GM12878 (cell line): ENCODE results near the gene AKR1B1. TPM values are rescaled to one million over a fixed set of nuclear protein-coding genes. Genes with fewer than 3 reads are reported as not detected.

Experiments used
- ATAC-seq: fragments of 200-7000 bp; cut with Tn5 transposase; 3 replicates; pipeline ENCODE4 v1.9.1; 2020; ENCODE audit warnings: mild to moderate bottlenecking, moderate library complexity
- BruUV-seq: library from RNA; stranded (reverse); fragments of 400-500 nt; replicated peaks from 2 replicates; lab custom pipeline; 2021; lab: Mats Ljungman, UMichigan
- CTCF ChIA-PET: fragments of 300-600 bp; sonication (Branson Sonifier 250); formaldehyde crosslinking; extraction: SDS; loops from one replicate; lab custom pipeline; 2021; ENCODE audit warnings: inconsistent platforms; lab: Yijun Ruan, JAX
- POLR2A ChIA-PET: fragments of 350-600 bp; formaldehyde crosslinking; extraction: SDS; loops from one replicate; lab custom pipeline; 2021; ENCODE audit warnings: inconsistent platforms; lab: Charles Lee
- RAD21 ChIA-PET: fragments of 300-600 bp; sonication (Branson Sonifier 250); formaldehyde crosslinking; loops from one replicate; lab custom pipeline; 2023; ENCODE audit warnings: antibody characterized with exemption; ENCODE audit not compliant: unreplicated experiment; lab: Charles Lee
- SMC1A ChIA-PET: fragments of 300-600 bp; sonication (Branson Sonifier 250); formaldehyde crosslinking; loops from one replicate; lab custom pipeline; 2023; ENCODE audit not compliant: unreplicated experiment, uncharacterized antibody; lab: Charles Lee
- DNase-seq: peaks from one replicate; pipeline ENCODE4 v3.0.0-alpha.2; 2011; ENCODE audit warnings: low read depth, low spot score
- FAIRE-seq: peaks from 3 replicates; lab custom pipeline; 2011; peaks lifted over from hg19 to GRCh38; lab: Jason Lieb, UNC
- H2AFZ ChIP-seq: 2 replicates; pipeline ENCODE4 v1.6.0; 2011; ENCODE audit warnings: low read depth, low read length, control low read depth; ENCODE audit not compliant: control insufficient read depth
- H3K27ac ChIP-seq: 2 replicates; pipeline ENCODE4 v1.5.1; 2011; ENCODE audit warnings: control low read depth; ENCODE audit not compliant: control insufficient read depth, insufficient read depth
- H3K27me3 ChIP-seq, 2 experiments: replicated peaks in 1 of 2; 2 replicates each; pipeline versions ENCODE4 v1.6.0 to v1.6.1; 2011; ENCODE audit warnings: low read length in 1 of 2; ENCODE audit not compliant: control insufficient read depth in 2 of 2, insufficient read depth in 2 of 2
- H3K36me3 ChIP-seq, 2 experiments: 2 replicates each; pipeline ENCODE4 v1.5.1; 2011; ENCODE audit warnings: low read length in 1 of 2; ENCODE audit not compliant: control insufficient read depth in 2 of 2, insufficient read depth in 2 of 2
- H3K4me1 ChIP-seq: 2 replicates; pipeline ENCODE4 v1.6.1; 2011; ENCODE audit warnings: mild to moderate bottlenecking, low read length, moderate library complexity, mixed read lengths; ENCODE audit not compliant: control insufficient read depth, insufficient read depth
- H3K4me2 ChIP-seq: 2 replicates; pipeline ENCODE4 v1.6.0; 2011; ENCODE audit warnings: control low read depth; ENCODE audit not compliant: control insufficient read depth, insufficient read depth
- H3K4me3 ChIP-seq: fragments of 200-600 bp; sonication (generic); 2 replicates; pipeline ENCODE4 v1.5.1; 2016
- H3K79me2 ChIP-seq: 2 replicates; pipeline ENCODE4 v1.6.0; 2011; ENCODE audit warnings: low read length; ENCODE audit not compliant: control insufficient read depth, insufficient read depth
- H3K9ac ChIP-seq: 2 replicates; pipeline ENCODE4 v1.8.0; 2011; ENCODE audit warnings: low read length, control low read depth, mixed read lengths; ENCODE audit not compliant: control insufficient read depth, insufficient read depth
- H3K9me3 ChIP-seq: replicated peaks from 3 replicates; pipeline ENCODE4 v1.5.1; 2011; ENCODE audit warnings: mild to moderate bottlenecking, low read length; ENCODE audit not compliant: control insufficient read depth, insufficient read depth
- H4K20me1 ChIP-seq: 2 replicates; pipeline ENCODE4 v1.6.0; 2011; ENCODE audit not compliant: control insufficient read depth, insufficient read depth
- CBFB ChIP-seq: IDR thresholded peaks from 2 replicates; pipeline ENCODE4 v1.6.1; 2016; ENCODE audit warnings: antibody characterized with exemption, low read depth
- HDGF ChIP-seq: fragments of 450-650 bp; IDR thresholded peaks from 2 replicates; pipeline ENCODE4 v1.6.1; 2016; ENCODE audit warnings: antibody characterized with exemption
- in situ Hi-C: fragments of 300-500 bp; cut with MboI; formaldehyde crosslinking; loops from 9 replicates; pipeline ENCODE4 v1.14.3; 2018; ENCODE audit warnings: mixed read lengths
- intact Hi-C: fragments of 100-400 bp; cut with micrococcal nuclease; formaldehyde crosslinking; loops from one replicate; pipeline ENCODE4 v1.14.2; 2022; ENCODE audit not compliant: unreplicated experiment
- polyA plus RNA-seq, 11 experiments: library from polyadenylated mRNA; depleted of rRNA in 4 of 11; unstranded in 6 of 11; stranded (reverse) in 5 of 11; fragments of >200 nt; fragmentation: Nextera tagmentation in 4 of 11; fragmentation: Illumina TruSeq in 1 of 11; extraction: Ambion mirVana in 4 of 11; extraction: Trizol in 1 of 11; gene quantifications; 1 replicate in 1 of 11; 2 replicates in 10 of 11; pipeline versions ENCODE4 v1.2.1 to v1.2.3, GENCODE V29; 2011 to 2016; ENCODE audit warnings: inconsistent platforms in 2 of 11, missing spikeins in 2 of 11, low read depth in 1 of 11
- total RNA-seq, 4 experiments: library from RNA; depleted of rRNA in 3 of 4; stranded (reverse); fragments of >200 nt in 3 of 4; fragmentation: Illumina TruSeq in 1 of 4; extraction: Trizol in 1 of 4; gene quantifications; 2 replicates each; pipeline versions ENCODE4 v1.2.1 to v1.2.3, GENCODE V29; 2013 to 2021
- TF ChIP-seq, protein P1 (sequence below): fragments of 150-350 bp; IDR thresholded peaks from 2 replicates; pipeline ENCODE4 v1.6.1; 2016; ENCODE audit warnings: low read depth, low read length
- TF ChIP-seq, protein P2 (sequence below): IDR thresholded peaks from 2 replicates; pipeline ENCODE4 v1.6.1; 2012; ENCODE audit warnings: low read depth, low read length, improper control_type of control experiment
- TF ChIP-seq, protein P3 (sequence below): fragments of 450-650 bp; IDR thresholded peaks from 2 replicates; pipeline ENCODE4 v1.6.1; 2017; ENCODE audit warnings: low read depth, mild to moderate bottlenecking, moderate library complexity
- TF ChIP-seq, protein P4 (sequence below): fragments of 450-650 bp; formaldehyde crosslinking; IDR thresholded peaks from 2 replicates; pipeline ENCODE4 v1.4.0; 2022; ENCODE audit warnings: mild to moderate bottlenecking, moderate library complexity
- TF ChIP-seq, protein P5 (sequence below): fragments of 450-650 bp; IDR thresholded peaks from 2 replicates; pipeline ENCODE4 v1.6.1; 2017; ENCODE audit warnings: mild to moderate bottlenecking, low read depth, inconsistent platforms; ENCODE audit not compliant: poor library complexity, severe bottlenecking
- TF ChIP-seq, protein P6 (sequence below): fragments of 450-650 bp; IDR thresholded peaks from 2 replicates; pipeline ENCODE4 v1.6.1; 2016; ENCODE audit warnings: mild to moderate bottlenecking

The AKR1B1 gene
- total and polyA plus RNA-seq, 10 of the 15 experiments (the other 5 are each of a cell fraction or from before 2014, with no cell fraction given), result 40.4 to 252 (median 156) TPM

DNA sequence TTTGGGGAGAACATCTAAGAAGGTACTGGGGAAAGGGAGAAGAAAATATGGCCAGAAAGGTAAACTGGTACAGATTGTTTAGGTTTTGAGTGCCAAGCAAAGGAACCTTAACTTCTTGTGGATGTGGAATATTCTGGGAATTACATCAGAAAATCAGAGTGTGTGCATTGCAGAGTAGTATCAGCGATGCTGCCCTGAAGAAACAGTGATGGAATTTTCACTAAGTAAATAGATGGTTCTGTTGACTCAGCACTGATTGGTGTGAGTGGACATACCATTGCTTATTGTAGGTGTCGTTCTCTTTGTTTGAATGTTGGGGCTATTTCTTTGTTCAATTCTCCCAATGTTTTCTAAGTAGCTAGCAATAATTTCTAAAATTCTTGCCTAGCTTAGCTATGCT lies 24.4 kb upstream of the AKR1B1 start (continued):
- TF ChIP-seq, protein P1, sequence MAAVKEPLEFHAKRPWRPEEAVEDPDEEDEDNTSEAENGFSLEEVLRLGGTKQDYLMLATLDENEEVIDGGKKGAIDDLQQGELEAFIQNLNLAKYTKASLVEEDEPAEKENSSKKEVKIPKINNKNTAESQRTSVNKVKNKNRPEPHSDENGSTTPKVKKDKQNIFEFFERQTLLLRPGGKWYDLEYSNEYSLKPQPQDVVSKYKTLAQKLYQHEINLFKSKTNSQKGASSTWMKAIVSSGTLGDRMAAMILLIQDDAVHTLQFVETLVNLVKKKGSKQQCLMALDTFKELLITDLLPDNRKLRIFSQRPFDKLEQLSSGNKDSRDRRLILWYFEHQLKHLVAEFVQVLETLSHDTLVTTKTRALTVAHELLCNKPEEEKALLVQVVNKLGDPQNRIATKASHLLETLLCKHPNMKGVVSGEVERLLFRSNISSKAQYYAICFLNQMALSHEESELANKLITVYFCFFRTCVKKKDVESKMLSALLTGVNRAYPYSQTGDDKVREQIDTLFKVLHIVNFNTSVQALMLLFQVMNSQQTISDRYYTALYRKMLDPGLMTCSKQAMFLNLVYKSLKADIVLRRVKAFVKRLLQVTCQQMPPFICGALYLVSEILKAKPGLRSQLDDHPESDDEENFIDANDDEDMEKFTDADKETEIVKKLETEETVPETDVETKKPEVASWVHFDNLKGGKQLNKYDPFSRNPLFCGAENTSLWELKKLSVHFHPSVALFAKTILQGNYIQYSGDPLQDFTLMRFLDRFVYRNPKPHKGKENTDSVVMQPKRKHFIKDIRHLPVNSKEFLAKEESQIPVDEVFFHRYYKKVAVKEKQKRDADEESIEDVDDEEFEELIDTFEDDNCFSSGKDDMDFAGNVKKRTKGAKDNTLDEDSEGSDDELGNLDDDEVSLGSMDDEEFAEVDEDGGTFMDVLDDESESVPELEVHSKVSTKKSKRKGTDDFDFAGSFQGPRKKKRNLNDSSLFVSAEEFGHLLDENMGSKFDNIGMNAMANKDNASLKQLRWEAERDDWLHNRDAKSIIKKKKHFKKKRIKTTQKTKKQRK, result no peak
- TF ChIP-seq, all 136 proteins: peak for 0

DNA sequence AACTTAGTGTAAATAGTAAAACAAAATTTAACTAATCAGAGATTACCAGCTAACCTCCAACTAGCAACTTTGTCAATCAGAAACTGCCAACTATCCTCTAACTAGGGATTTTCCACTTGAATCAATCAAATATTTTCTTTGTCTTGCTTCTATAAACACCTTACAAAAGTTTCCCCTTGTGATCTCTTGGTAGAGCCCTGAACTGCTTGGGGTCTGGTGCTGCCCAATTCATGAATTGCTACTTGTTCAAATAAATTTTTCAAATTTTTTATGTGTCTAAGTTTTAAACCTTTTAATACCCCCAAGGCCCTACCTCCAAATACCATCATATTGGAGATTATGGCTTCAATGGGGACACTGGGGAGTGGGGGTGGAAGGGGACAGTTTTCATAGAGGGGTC lies 24.0 kb upstream of the AKR1B1 start:
- H3K27me3 ChIP-seq, result no peaks in the 10 kb centered on the region
- intact Hi-C loops, result no loop called here
- H3K4me2 ChIP-seq, result no peak overlapping the region
- H4K20me1 ChIP-seq, result no peaks in the 10 kb centered on the region
- no peaks in the 10 kb centered on the region for H3K79me2 ChIP-seq
- SMC1A ChIA-PET, result interaction anchor here (0.9 kb wide), 1 partner anchor 50 kb away, joined by 3 read pairs; no protein-coding TSS in a partner anchor
- no peak overlapping the region for H2AFZ ChIP-seq
- FAIRE-seq (no peak), ATAC-seq (no peak), DNase-seq (no peak)
- no peak overlapping the region for H3K27ac ChIP-seq
- H3K36me3 ChIP-seq, result no peaks in the 10 kb centered on the region
- H3K9ac ChIP-seq, result no peak overlapping the region
- BruUV-seq, result no TSS peak
- H3K9me3 ChIP-seq, result no peaks in the 10 kb centered on the region; the same call in 2 of the 3 replicates
- in situ Hi-C loops, result no loop called here
- POLR2A ChIA-PET, result no interaction called here
- CTCF ChIA-PET, result interaction anchor here (1.5 kb wide), 1 partner anchor 8 kb away, joined by 4 read pairs; no protein-coding TSS in a partner anchor
- H3K4me1 ChIP-seq, result no peaks in the 10 kb centered on the region
- RAD21 ChIA-PET, result interaction anchor here (0.8 kb wide), 1 partner anchor 53 kb away, joined by 3 read pairs; no protein-coding TSS in a partner anchor
- H3K4me3 ChIP-seq, result no peak overlapping the region
- TF ChIP-seq, protein P2, sequence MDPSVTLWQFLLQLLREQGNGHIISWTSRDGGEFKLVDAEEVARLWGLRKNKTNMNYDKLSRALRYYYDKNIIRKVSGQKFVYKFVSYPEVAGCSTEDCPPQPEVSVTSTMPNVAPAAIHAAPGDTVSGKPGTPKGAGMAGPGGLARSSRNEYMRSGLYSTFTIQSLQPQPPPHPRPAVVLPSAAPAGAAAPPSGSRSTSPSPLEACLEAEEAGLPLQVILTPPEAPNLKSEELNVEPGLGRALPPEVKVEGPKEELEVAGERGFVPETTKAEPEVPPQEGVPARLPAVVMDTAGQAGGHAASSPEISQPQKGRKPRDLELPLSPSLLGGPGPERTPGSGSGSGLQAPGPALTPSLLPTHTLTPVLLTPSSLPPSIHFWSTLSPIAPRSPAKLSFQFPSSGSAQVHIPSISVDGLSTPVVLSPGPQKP, result no peak
- TF ChIP-seq CBFB (no peak), HDGF (no peak)
- TF ChIP-seq, protein P3, sequence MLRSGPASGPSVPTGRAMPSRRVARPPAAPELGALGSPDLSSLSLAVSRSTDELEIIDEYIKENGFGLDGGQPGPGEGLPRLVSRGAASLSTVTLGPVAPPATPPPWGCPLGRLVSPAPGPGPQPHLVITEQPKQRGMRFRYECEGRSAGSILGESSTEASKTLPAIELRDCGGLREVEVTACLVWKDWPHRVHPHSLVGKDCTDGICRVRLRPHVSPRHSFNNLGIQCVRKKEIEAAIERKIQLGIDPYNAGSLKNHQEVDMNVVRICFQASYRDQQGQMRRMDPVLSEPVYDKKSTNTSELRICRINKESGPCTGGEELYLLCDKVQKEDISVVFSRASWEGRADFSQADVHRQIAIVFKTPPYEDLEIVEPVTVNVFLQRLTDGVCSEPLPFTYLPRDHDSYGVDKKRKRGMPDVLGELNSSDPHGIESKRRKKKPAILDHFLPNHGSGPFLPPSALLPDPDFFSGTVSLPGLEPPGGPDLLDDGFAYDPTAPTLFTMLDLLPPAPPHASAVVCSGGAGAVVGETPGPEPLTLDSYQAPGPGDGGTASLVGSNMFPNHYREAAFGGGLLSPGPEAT, result no peak
- TF ChIP-seq, protein P4, sequence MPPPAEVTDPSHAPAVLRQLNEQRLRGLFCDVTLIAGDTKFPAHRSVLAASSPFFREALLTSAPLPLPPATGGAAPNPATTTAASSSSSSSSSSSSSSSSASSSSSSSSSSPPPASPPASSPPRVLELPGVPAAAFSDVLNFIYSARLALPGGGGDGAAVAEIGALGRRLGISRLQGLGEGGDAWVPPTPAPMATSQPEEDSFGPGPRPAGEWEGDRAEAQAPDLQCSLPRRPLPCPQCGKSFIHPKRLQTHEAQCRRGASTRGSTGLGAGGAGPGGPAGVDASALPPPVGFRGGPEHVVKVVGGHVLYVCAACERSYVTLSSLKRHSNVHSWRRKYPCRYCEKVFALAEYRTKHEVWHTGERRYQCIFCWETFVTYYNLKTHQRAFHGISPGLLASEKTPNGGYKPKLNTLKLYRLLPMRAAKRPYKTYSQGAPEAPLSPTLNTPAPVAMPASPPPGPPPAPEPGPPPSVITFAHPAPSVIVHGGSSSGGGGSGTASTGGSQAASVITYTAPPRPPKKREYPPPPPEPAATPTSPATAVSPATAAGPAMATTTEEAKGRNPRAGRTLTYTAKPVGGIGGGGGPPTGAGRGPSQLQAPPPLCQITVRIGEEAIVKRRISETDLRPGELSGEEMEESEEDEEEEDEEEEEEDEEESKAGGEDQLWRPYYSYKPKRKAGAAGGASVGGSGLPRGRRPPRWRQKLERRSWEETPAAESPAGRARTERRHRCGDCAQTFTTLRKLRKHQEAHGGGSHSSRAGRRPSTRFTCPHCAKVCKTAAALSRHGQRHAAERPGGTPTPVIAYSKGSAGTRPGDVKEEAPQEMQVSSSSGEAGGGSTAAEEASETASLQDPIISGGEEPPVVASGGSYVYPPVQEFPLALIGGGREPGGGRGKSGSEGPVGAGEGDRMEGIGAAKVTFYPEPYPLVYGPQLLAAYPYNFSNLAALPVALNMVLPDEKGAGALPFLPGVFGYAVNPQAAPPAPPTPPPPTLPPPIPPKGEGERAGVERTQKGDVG (CRISPR knock-in tag), result no peak
- TF ChIP-seq, protein P5, sequence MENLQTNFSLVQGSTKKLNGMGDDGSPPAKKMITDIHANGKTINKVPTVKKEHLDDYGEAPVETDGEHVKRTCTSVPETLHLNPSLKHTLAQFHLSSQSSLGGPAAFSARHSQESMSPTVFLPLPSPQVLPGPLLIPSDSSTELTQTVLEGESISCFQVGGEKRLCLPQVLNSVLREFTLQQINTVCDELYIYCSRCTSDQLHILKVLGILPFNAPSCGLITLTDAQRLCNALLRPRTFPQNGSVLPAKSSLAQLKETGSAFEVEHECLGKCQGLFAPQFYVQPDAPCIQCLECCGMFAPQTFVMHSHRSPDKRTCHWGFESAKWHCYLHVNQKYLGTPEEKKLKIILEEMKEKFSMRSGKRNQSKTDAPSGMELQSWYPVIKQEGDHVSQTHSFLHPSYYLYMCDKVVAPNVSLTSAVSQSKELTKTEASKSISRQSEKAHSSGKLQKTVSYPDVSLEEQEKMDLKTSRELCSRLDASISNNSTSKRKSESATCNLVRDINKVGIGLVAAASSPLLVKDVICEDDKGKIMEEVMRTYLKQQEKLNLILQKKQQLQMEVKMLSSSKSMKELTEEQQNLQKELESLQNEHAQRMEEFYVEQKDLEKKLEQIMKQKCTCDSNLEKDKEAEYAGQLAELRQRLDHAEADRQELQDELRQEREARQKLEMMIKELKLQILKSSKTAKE, result no peak
- TF ChIP-seq, protein P6, sequence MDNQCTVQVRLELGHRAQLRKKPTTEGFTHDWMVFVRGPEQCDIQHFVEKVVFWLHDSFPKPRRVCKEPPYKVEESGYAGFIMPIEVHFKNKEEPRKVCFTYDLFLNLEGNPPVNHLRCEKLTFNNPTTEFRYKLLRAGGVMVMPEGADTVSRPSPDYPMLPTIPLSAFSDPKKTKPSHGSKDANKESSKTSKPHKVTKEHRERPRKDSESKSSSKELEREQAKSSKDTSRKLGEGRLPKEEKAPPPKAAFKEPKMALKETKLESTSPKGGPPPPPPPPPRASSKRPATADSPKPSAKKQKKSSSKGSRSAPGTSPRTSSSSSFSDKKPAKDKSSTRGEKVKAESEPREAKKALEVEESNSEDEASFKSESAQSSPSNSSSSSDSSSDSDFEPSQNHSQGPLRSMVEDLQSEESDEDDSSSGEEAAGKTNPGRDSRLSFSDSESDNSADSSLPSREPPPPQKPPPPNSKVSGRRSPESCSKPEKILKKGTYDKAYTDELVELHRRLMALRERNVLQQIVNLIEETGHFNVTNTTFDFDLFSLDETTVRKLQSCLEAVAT, result no peak
